ENCODE data around the gene KCTD13.

The KCTD13 gene

GRCh38 chr16:29921034-29921385 lies 5.0 kb downstream of the KCTD13 start:
- no peak overlapping the region for H3K4me3 ChIP-seq (ENCODE audit: low read depth, low read length)
- TF ChIP-seq CTCF (IDR thresholded peaks at IDR 0.05; ENCODE audit: low read depth, low read length), result no peak

DNA sequence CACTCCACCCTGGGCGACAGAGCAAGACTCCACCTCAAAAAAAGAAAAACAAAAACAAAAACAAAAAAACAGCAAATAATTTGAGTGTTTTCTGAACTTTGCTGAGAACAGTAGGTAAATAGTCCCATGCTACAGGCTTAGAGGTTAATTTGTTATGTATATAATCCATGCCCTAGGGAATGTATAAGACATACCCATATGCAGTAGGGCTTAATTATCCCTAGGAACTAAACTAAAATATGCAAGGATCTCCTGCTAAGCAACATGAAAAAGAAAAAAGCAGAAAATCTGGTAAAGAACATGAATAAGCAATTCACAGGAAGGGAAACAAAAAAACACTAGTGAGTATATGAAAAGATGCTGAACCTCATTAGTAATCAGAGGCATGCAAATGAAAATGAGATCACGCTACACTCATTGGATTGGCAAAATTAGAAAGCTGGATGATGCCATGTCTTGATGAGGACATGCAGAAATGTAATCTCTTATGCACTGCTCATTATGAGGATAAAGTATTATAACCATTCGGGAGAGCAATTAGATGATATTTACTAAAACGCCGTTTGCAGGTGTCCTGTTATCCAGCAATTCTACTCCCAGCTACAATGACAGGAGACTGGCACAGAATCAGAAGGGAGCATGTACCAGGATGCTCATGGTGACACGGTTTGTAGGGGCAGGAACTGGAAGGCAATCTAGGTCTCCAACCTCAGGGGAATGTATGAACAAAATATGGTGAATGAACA lies 5.6 kb downstream of the KCTD13 start:
- H3K4me3 ChIP-seq (ENCODE audit: low read depth, low read length), result no peak overlapping the region
- TF ChIP-seq CTCF (IDR thresholded peaks at IDR 0.05; ENCODE audit: low read depth, low read length), result no peak

- no peak for TF ChIP-seq CTCF (IDR thresholded peaks at IDR 0.05; ENCODE audit: low read depth, low read length)
- H3K4me3 ChIP-seq (ENCODE audit: low read depth, low read length), result no peak overlapping the region
Measured at GRCh38 chr16:29916979-29917378, 9.0 kb downstream of the KCTD13 start.

- H3K4me3 ChIP-seq (ENCODE audit: low read depth, low read length), result no peak overlapping the region
- no peak for TF ChIP-seq CTCF (IDR thresholded peaks at IDR 0.05; ENCODE audit: low read depth, low read length)
Measured at GRCh38 chr16:29915590-29916247, 10.3 kb downstream of the KCTD13 start.

GRCh38 chr16:29913514-29913913 lies 12.5 kb downstream of the KCTD13 start:
- no peak for TF ChIP-seq CTCF (IDR thresholded peaks at IDR 0.05; ENCODE audit: low read depth, low read length)
- H3K4me3 ChIP-seq (ENCODE audit: low read depth, low read length), result no peak overlapping the region

DNA sequence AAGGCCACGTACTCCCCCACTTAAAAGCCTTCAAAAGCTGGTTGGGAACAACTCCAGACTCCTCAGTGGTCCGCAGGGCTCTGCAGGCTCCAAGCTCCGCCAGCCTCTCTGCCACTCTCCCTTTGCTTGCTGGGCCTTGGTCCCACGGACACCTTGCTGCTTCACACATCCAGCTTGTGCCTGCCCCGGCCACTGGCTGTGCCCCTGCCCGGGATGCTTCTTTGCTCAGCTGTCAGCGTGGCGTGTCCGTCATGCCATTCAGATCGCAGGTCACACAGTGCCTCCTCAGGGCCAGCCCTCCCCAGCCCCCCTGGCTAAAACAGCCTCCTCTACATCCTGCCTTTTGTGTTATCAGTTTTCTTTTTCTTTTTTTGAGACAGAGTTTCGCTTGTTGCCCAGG lies 13.9 kb downstream of the KCTD13 start:
- no peak for TF ChIP-seq CTCF (IDR thresholded peaks at IDR 0.05; ENCODE audit: low read depth, low read length)
- no peak overlapping the region for H3K4me3 ChIP-seq (ENCODE audit: low read depth, low read length)

DNA sequence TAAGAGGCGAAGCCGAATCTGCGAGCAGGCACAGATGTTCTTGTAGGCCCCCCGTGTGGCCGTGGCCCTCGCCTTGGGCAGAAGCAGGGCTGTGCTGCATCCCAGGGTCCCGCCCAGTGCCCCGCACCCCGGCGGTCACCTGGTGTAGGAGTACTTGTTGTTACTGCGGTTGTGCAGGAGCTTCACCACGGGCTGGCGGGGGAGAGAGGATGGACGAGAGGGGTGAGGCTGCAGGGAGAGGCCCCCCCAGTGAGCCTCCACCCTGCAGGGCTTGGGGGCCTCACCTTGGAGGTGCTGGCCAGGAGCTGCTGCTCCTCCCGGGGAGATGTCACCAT lies 14.4 kb downstream of the KCTD13 start:
- no peak for TF ChIP-seq CTCF (IDR thresholded peaks at IDR 0.05; ENCODE audit: low read depth, low read length)
- H3K4me3 ChIP-seq (ENCODE audit: low read depth, low read length), result no peak overlapping the region

All from WI38 (cell line).